ELF-1 (cell line): ENCODE data around the gene SLC39A10.
"Not testable (repeated sequence)": the region's sequence is repeated elsewhere in the genome, so short reads cannot be mapped to it uniquely, and the experiment has no call there.

ENCODE experiments used
- DNase-seq: peaks from one replicate; pipeline ENCODE4 v3.0.0-alpha.2; 2016; ENCODE audit warnings: low read depth, low spot score

Gene SLC39A10

GRCh38 chr2:195656859-195657633 is at the start of gene SLC39A10:
Gene SLC39A10, plus strand, starts transcription at chr2:195657226. Its CDS starts 22,817 bp downstream, at chr2:195680043.
- peak; percentile 99 for DNase-seq

GRCh38 chr2:195608768-195609454 is 48.1 kb upstream of the SLC39A10 start:
- DNase-seq: no peak

- no peak for DNase-seq
These were observed 46.3 kb upstream of the SLC39A10 start for GRCh38 chr2:195610717-195611116.

GRCh38 chr2:195612611-195613495 is 44.2 kb upstream of the SLC39A10 start:
- DNase-seq: peak; percentile 85

- peak; percentile 9 for DNase-seq
These were observed 43.1 kb upstream of the SLC39A10 start for GRCh38 chr2:195613922-195614321.

- no peak for DNase-seq
These were observed 37.4 kb upstream of the SLC39A10 start for GRCh38 chr2:195619590-195619989.

GRCh38 chr2:195620501-195620900 is 36.5 kb upstream of the SLC39A10 start:
- no peak for DNase-seq

- DNase-seq: no peak
These were observed 34.1 kb upstream of the SLC39A10 start for GRCh38 chr2:195622966-195623365.

GRCh38 chr2:195626507-195626906 is 30.5 kb upstream of the SLC39A10 start:
- DNase-seq: no peak

- no peak for DNase-seq
These were observed 28.4 kb upstream of the SLC39A10 start for GRCh38 chr2:195628666-195629065.

GRCh38 chr2:195632856-195633572 is 24.0 kb upstream of the SLC39A10 start:
- DNase-seq: no peak

- no peak for DNase-seq
These were observed 23.5 kb upstream of the SLC39A10 start for GRCh38 chr2:195633573-195633870.

GRCh38 chr2:195633974-195634373 is 23.1 kb upstream of the SLC39A10 start:
- no peak for DNase-seq

GRCh38 chr2:195636890-195637289 is 20.1 kb upstream of the SLC39A10 start:
- peak; percentile 26 for DNase-seq

GRCh38 chr2:195638750-195639149 is 18.3 kb upstream of the SLC39A10 start:
- no peak for DNase-seq

- DNase-seq: no peak
These were observed 17.7 kb upstream of the SLC39A10 start for GRCh38 chr2:195639238-195639858.

GRCh38 chr2:195639959-195640358 is 17.1 kb upstream of the SLC39A10 start:
- DNase-seq: no peak

- no peak for DNase-seq
These were observed 14.9 kb upstream of the SLC39A10 start for GRCh38 chr2:195642027-195642678.

- DNase-seq: no peak
These were observed 14.4 kb upstream of the SLC39A10 start for GRCh38 chr2:195642679-195643068.

GRCh38 chr2:195644708-195645107 is 12.3 kb upstream of the SLC39A10 start:
- DNase-seq: not testable (repeated sequence)

- DNase-seq: no peak
These were observed 11.6 kb upstream of the SLC39A10 start for GRCh38 chr2:195645413-195645812.
